ENCODE measurements around the gene TSC2.

TSC2 gene

GRCh38 chr16:2030036-2030435 lies 17.7 kb upstream of the TSC2 start:
- no peak overlapping the region for H3K4me3 ChIP-seq (ENCODE audit: low read depth, low read length)
- no peak for TF ChIP-seq CTCF (IDR thresholded peaks at IDR 0.05; ENCODE audit: low read depth, low read length)
- TF ChIP-seq MAX (IDR thresholded peaks at IDR 0.05; ENCODE audit: low read depth, low read length) = no peak
- no peak for TF ChIP-seq POLR2A (IDR thresholded peaks at IDR 0.05; ENCODE audit: extremely low read depth, insufficient read length)
- no peak for TF ChIP-seq MYC (IDR thresholded peaks at IDR 0.05; ENCODE audit: low read depth, low read length)
- DNase-seq (ENCODE audit: low read depth) = no peak

GRCh38 chr16:2031081-2031577 lies 16.7 kb upstream of the TSC2 start:
- DNase-seq (ENCODE audit: low read depth) = no peak
- H3K4me3 ChIP-seq (ENCODE audit: low read depth, low read length) = no peak overlapping the region
- TF ChIP-seq MYC (IDR thresholded peaks at IDR 0.05; ENCODE audit: low read depth, low read length) = no peak
- TF ChIP-seq POLR2A (IDR thresholded peaks at IDR 0.05; ENCODE audit: extremely low read depth, insufficient read length) = no peak
- no peak for TF ChIP-seq MAX (IDR thresholded peaks at IDR 0.05; ENCODE audit: low read depth, low read length)
- TF ChIP-seq CTCF (IDR thresholded peaks at IDR 0.05; ENCODE audit: low read depth, low read length) = no peak

GRCh38 chr16:2032285-2033056 lies 15.3 kb upstream of the TSC2 start:
- peak; percentile 65 for DNase-seq (ENCODE audit: low read depth)
- no peak for TF ChIP-seq MAX (IDR thresholded peaks at IDR 0.05; ENCODE audit: low read depth, low read length)
- no peak for TF ChIP-seq POLR2A (IDR thresholded peaks at IDR 0.05; ENCODE audit: extremely low read depth, insufficient read length)
- no peak for TF ChIP-seq CTCF (IDR thresholded peaks at IDR 0.05; ENCODE audit: low read depth, low read length)
- no peak for TF ChIP-seq MYC (IDR thresholded peaks at IDR 0.05; ENCODE audit: low read depth, low read length)
- peak overlapping the region; percentile 16 for H3K4me3 ChIP-seq (ENCODE audit: low read depth, low read length)

GRCh38 chr16:2033057-2033908 lies 14.5 kb upstream of the TSC2 start:
- peak; percentile 83 for DNase-seq (ENCODE audit: low read depth)
- H3K4me3 ChIP-seq (ENCODE audit: low read depth, low read length) = peak overlapping the region; percentile 59
- TF ChIP-seq MYC (IDR thresholded peaks at IDR 0.05; ENCODE audit: low read depth, low read length) (no peak), MAX (IDR thresholded peaks at IDR 0.05; ENCODE audit: low read depth, low read length) (no peak), CTCF (IDR thresholded peaks at IDR 0.05; ENCODE audit: low read depth, low read length) (no peak), POLR2A (IDR thresholded peaks at IDR 0.05; ENCODE audit: extremely low read depth, insufficient read length) (no peak)

GRCh38 chr16:2033909-2034695 lies 13.7 kb upstream of the TSC2 start:
- DNase-seq (ENCODE audit: low read depth) = peak; percentile 28
- H3K4me3 ChIP-seq (ENCODE audit: low read depth, low read length) = peak overlapping the region; percentile 59
